Measurements from ENCODE around the gene BUB1B. TPM values are rescaled to one million over a fixed set of nuclear protein-coding genes. Genes with fewer than 3 reads are reported as not detected.
A peak's percentile ranks its signal among the peaks of the same experiment; 100 is the strongest.
"Not testable (repeated sequence)": the region's sequence is repeated elsewhere in the genome, so short reads cannot be mapped to it uniquely, and the experiment has no call there.

BUB1B gene
- total RNA-seq, 1 experiment from 2014 or later = 86.8 TPM

DNA sequence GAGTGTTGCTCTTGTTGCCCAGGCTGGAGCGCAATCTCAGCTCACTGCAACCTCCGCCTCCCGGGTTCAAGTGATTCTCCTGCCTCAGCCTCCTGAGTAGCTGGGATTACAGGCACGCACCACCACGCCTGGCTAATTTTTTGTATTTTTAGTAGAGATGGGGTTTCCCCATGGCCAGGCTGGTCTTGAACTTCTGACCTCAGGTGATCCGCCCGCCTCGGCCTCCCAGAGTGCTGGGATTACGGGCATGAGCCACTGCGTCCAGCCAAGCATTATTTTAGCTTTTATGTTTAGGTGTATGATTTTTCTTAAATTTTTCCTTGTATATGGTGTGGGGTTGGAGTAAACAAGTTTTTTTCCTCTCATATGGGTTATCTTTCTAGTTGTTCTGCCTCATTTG is 6.5 kb downstream of the BUB1B start:
- DNase-seq (ENCODE audit: low spot score); in situ Hi-C loops (cut with HindIII; ENCODE audit: low sequenced_read_pairs): not testable (repeated sequence)

DNA sequence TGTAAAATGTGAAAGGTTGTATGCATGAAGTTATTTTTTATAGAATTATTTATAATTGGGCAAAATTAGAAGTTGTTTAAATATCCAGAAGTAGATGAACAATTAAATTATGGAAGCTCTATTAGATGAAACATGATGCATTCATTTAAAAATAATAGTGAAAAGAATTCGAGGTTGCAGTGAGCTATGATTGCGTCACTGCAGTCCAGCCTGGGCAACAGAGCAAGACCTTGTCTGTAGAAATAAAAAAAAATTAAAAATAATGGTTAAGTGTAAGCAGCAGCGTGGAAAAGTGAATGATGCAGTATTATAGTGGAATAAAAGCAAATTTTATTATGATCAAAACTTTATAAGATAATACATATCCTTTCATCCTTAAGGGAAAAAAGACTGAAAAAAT is 14.3 kb downstream of the BUB1B start:
- in situ Hi-C loops (cut with HindIII; ENCODE audit: low sequenced_read_pairs) = no loop called here
- no peak for DNase-seq (ENCODE audit: low spot score)

DNA sequence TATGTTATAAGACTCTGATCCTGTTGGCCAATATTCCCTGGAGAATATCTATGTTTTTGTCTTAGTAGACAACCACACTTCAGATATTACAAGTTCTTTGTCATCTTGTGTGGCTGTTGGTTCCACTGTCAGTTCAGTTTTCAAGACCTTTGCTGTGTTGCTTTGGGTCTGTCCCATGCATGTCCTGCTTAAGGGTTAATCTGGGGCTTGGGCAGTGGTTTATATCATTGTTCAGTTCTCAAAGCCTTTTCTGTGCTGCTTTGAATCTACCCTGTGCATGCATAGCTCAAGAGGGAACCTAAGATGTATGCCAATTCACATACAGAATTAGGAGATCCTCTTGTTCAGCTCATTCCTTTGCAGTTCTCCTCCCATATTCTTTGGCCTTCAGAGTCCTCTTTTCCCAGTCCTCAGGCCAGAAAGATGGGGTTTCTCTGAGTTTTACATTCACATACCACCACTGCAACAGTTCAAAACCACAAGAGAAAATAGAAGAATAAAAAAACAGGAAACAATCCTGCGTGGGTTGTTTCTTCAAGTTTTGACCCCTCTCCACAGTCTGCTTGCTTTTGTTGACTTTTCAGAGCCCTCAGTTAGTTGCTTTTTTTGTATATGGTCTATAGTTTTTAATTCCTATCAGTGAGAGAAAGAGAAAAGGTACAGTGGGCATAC is 21.6 kb downstream of the BUB1B start:
- no peak for DNase-seq (ENCODE audit: low spot score)
- in situ Hi-C loops (cut with HindIII; ENCODE audit: low sequenced_read_pairs) = no loop called here

DNA sequence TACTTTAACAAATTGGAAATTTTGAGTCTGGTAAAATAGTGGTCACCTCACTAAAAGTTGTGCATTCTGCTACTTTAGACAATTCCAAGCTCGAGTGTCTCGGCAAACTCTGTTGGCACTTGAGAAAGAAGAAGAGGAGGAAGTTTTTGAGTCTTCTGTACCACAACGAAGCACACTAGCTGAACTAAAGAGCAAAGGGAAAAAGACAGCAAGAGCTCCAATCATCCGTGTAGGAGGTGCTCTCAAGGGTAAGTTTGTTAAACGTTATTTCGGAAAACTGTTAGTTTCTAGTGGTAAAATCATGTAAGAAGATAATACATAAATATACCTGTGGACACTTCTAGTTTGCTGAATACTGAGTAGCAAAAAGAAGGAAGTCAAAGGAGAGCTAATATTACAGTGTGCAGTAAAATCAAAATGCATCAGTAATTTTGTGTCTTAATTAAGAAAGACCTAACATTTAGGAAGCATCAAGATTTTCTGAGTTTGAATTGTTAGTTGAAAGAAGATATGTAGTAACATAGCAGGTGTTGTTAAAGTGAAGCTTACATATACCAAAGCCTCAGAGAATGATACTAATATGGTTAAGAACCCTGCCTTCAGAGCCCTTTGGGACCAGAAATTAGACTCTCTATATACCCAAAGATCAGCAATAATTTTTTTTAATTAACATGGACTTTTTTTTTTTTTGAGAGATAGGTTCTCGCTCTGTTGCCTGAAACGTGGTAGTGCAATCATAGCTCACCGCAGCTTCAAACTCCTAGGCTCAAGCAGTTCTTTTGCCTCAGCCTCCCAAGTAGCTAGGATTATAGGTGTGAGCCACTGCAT is 23.0 kb downstream of the BUB1B start:
- DNase-seq (ENCODE audit: low spot score) = no peak
- in situ Hi-C loops (cut with HindIII; ENCODE audit: low sequenced_read_pairs) = no loop called here

DNA sequence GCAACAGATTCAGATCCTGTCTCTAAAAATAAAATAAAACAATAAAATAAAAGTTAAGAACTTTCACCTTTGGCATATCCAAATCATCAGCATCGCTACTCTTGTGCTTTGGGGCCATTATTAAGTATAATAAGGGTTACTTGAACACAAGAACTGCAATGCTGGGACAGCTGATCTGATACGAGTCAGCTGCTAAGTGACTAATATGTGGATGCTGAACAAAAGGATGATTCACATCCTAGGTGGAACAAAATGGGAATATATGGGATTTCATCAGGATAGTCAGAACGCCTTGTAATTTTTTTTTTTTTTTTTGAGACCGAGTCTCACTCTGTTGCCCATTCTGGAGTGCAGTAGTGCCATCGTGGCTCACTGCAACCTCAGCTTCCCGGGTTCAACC is 29.7 kb downstream of the BUB1B start:
- DNase-seq (ENCODE audit: low spot score) = no peak
- in situ Hi-C loops (cut with HindIII; ENCODE audit: low sequenced_read_pairs) = no loop called here

DNA sequence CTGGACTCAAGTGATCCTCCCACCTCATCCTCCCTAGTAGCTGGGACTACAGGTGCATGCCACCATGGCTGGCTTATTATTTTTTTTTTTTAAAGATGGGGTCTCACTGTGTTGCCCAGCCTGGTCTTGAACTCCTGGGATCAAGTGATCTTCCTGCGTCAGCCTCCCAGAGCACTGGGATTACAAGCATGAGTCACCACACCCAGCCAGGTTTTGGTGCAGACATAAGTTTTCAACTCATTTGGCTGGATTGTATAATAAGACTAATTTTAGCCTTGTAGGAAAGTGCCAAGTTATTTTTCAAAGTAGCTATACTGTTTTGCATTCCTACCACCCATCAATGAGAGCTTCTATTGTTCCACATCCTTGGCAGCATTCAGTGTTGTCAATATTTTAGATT is 32.1 kb downstream of the BUB1B start:
- DNase-seq (ENCODE audit: low spot score) = no peak
- in situ Hi-C loops (cut with HindIII; ENCODE audit: low sequenced_read_pairs) = no loop called here

DNA sequence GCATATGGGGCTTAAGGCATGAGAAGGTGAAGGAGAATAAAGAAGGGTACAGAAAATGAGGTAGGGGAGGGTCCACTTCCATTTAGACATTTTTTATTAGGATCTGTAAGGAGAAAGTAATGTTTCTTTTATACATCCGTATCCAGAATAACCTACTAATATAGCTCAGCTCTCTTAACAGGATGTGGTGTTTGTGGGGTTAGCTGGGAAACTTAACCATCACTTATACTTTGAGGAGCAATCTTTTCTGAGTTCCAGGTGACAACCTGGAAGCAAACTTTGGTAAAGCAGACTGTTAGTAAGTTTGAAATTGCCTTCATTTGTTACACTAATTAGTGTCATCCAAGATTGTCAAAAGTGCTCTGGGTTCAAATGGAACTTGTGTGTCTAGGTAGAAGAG is 36.6 kb downstream of the BUB1B start:
- no peak for DNase-seq (ENCODE audit: low spot score)
- in situ Hi-C loops (cut with HindIII; ENCODE audit: low sequenced_read_pairs) = no loop called here

DNA sequence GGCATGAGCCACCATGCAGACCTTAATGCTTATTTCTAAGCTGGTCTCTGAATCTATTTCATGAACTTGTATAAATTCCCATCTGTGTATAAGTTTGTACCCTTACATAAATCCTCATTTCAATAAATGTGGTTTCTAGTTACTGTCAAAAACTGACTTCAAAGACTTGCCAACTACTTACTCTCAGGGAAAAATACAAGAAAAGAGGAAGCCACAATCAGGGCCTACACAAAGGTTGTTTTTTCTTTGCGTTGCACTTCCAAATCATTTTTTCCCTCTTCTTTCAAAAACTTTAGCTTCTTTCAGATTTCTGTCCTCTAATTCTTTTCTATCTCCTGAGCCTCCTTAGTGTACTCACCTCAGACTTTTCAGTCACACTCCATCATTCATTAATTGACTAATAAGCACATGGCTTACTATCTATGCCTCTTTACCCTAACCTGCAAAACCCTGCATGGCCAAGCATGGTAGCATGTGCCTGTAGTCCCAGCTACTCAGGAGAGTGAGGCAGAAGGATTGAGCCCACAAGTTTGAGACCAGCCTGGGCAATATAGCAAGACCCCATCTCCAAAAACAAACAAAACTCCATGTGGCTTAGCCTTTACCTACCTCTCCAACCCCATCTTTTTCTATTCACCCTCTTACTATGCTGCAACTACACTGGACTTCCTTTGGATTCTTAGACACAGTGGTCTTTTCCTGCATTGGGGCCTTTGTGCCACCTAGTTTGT is 37.7 kb downstream of the BUB1B start:
- DNase-seq (ENCODE audit: low spot score) = no peak
- in situ Hi-C loops (cut with HindIII; ENCODE audit: low sequenced_read_pairs) = no loop called here

DNA sequence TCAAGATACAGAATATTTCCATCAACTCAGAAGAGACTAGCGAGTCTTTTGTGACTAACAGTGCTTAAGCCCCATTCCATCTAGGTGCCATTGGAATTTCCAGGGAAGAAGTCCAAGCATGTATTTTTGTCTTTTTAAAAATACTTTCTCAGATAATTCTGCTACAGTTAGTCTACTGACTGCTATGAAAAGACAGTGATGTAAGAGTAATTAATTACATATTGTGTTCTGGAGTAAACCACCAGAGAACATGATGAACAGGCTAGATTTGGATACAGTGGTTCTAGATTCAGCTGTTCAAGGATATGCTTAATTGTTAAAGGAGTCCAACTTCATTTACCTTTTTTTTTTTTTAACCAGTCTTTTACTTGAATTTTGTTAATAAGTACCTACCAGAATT is 43.2 kb downstream of the BUB1B start:
- DNase-seq (ENCODE audit: low spot score) = no peak
- in situ Hi-C loops (cut with HindIII; ENCODE audit: low sequenced_read_pairs) = loop anchor here (25.0 kb wide), 1 partner anchor 167 kb away; the partner anchor contains the start of gene SRP14

DNA sequence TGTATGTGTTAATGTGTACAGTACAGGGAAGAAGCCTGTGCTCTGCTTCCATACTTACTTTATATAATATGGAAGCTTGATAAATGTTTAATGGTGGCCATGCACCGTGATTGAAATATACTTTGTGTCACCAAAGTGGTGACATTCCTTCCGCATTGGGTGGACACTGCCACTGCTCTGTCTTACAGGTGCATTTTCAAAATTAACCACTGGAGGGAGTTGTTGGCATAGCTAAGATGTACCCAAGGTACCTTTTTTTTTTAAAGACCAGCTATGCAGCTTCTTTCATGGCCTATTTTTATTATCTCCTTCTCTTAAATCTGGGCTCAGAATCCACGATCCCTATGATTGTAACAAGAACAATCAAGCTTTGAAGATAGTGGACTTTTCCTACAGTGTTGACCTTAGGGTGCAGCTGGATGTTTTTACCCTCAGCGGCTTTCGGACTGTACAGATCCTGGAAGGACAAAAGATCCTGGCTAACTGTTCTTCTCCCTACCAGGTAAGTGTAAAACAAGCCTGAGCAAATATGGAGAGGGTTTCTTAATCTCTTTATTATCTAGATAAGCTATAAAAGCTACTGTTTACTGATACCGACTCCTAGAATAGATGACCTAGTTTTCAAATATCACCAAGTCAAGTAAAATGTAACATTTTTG is 56.4 kb downstream of the BUB1B start:
- in situ Hi-C loops (cut with HindIII; ENCODE audit: low sequenced_read_pairs) = loop anchor here (25.0 kb wide), 1 partner anchor 180 kb away; the partner anchor contains the start of gene SRP14
- DNase-seq (ENCODE audit: low spot score) = peak; percentile 91

DNA sequence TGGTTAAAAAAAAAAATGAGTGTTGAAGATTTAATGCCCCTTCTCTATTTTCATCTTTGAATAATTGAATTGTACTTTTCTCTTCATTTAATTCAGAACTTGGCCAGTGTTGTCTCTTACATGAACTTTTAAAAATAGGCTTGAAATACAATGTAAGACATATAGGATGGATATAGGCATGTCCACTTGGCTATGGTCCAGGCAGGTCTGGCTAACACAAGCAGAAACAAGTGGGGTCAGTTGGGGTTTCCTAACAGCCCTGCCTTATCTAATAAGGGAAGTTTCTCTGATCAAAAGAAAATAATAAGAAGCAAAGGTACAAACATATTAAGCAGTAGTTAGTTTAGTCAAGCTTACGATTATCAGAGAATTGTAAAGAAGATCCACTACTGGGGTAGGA is 58.9 kb downstream of the BUB1B start:
- in situ Hi-C loops (cut with HindIII; ENCODE audit: low sequenced_read_pairs) = loop anchor here (5.0 to 25.0 kb wide), 2 partner anchors 52 to 182 kb away; partner anchors contain the start of gene SRP14
- DNase-seq (ENCODE audit: low spot score) = no peak

DNA sequence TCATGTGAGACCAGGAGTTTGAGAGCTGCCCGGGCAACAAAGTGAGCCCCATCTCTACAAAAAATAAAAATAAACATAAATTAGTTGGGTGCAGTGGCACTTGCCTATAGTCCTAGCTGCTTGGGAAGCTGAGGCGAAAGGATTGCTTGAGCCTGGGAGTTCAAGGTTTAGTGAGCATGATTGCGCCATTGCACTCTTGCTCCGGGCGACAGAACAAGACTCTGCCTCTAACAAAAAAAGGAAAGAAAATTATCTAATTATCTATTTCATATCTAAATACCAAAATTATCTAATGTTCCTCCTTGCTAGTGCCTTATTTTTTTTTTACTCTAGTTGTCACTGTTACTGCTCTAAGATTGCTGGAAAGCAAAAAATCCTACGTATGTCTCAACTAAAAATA is 61.3 kb downstream of the BUB1B start:
- no peak for DNase-seq (ENCODE audit: low spot score)
- in situ Hi-C loops (cut with HindIII; ENCODE audit: low sequenced_read_pairs) = loop anchor here (5.0 to 25.0 kb wide), 2 partner anchors 50 to 185 kb away; partner anchors contain the start of gene SRP14

DNA sequence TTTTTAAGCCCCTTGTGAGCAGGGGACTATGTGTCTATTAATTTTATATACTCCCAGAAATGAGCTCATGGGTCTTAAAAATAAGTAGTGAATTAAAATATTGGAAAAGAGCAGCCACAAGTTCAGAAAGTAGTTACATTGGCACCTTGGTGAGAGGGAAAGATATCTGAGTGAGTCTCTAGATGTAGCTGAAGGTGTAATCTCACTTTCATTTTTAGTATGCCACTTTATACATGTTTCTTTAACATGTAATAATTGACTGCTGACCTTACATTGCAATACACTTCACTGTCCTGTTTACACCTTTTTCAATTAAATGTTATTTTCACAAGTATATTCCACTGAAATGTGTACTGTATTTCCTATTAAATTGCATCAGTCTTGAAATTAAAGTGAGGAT is 65.9 kb downstream of the BUB1B start:
- no peak for DNase-seq (ENCODE audit: low spot score)
- in situ Hi-C loops (cut with HindIII; ENCODE audit: low sequenced_read_pairs) = no loop called here

DNA sequence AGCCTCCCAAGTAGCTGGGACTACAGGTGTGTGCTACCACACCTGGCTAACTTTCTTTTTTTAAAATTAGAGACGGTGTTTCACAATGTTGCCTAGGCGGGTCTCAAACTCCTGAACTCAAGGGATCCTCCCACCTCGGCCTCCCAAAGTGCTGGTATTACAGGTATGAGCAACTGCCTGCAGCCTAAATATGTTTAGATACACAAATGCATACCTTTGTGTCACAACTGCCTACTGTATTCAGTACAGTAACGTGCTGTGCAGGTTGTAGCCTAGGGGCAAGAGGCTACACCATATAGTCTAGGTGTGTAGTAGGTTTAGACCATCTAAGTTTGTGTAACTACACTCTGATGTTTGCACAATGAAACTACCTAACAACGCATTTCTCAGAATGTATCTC is 68.4 kb downstream of the BUB1B start:
- no peak for DNase-seq (ENCODE audit: low spot score)
- in situ Hi-C loops (cut with HindIII; ENCODE audit: low sequenced_read_pairs) = no loop called here

DNA sequence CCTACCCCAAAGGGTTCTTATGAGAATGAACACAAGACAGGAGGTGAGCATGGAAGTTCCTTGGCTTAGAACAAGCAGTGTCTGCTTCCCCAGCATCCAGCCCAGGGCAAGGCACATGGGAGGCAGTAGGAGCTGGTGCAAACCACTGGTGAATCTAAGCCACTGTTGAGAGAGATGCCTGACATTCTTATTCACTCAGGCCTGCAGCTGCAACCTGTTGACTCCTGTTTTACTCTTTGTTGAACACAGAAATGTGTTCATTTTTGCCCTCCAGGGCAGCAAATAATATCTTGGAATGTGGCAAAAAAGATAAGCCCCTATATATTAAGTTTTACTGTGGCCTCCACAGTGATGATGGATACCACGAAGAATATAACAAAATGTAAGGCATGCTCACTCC is 69.1 kb downstream of the BUB1B start:
- in situ Hi-C loops (cut with HindIII; ENCODE audit: low sequenced_read_pairs) = no loop called here
- DNase-seq (ENCODE audit: low spot score) = no peak

DNA sequence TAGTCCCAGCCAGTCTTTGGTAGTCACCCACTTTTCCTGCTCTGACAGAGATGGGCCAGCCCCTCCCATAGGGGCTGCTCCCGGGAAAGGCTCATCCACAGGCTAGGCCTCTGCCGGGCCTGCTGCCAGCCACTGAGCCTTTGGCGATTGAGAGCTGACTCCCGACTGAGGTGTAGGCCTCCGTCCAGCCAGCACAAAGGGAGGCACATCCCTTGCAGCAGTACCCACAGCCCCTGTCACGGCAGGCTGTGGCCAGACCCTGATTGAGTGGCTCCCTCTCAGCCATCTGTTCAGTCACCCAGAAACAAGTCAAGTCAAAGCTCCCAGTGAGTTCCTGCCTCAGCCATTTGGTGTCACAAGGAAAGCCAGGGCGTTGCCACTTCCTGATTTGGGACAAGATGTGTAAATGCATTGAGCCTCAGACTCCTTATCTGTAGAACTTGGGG is 71.8 kb downstream of the BUB1B start:
- DNase-seq (ENCODE audit: low spot score) = peak; percentile 48

DNA sequence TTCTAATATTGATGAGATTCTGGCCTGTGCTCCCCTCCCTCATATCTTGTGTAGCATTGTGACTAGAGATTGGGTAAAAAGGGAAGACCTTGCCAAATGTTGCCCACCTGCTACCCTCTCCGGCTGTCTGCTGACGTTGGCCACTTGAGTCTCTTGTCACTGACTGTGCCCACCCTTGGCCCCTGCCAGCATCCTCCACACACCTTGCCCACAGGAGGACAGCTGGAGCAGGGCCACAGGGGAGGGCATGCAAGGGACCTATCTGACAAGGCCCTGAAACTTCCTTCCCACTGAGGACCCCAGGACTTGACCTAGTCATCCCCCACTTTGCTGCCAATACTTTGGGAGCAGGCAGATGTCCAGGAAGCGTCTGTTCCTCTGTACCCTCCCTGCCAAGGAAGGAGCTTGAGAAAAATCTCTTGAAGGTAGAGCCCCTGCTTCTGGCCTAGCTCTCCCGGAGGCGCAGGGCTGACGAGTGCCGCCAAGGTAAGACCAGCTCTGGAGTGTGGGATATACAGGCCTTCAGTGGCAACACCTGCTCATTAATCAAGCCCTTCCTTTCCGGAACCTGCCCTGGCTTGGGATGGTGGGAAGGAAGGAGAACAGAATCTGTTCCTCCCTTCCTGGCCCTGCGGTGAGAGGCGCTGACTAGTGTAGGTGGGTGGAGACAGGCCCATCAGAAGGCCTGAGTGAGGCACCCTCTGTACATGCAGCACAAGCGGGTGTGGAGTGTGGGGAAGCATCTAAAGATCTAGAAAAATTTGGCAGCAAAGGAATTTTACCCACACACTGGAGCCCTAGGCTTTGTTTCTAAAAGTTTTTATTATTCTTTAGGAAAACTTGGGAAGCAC is 73.1 kb downstream of the BUB1B start:
- DNase-seq (ENCODE audit: low spot score) = no peak
- in situ Hi-C loops (cut with HindIII; ENCODE audit: low sequenced_read_pairs) = no loop called here

More for the DNA sequence above, 71.8 kb downstream of the BUB1B start:
- in situ Hi-C loops (cut with HindIII; ENCODE audit: low sequenced_read_pairs) = no loop called here

DNA sequence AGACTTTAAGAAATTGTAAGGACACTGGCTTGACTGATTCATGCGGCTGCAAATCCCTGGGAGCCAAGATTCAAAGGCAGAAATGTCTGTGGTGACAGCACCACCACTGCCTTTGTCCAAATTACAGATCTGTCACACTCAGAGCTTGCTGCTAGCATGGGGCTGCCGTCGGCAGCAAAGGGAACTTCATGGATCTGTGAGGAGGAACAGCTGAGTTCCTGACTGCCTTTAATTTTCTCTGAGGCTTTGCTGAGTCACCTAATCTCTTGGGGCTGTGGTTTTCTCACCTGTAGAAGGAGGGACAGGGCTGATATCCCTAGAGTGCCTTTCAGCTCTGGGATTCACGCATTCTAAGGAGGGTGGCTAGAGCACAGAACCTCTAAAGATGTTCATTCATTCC is 73.9 kb downstream of the BUB1B start:
- in situ Hi-C loops (cut with HindIII; ENCODE audit: low sequenced_read_pairs) = no loop called here
- no peak for DNase-seq (ENCODE audit: low spot score)
